Prostate gland (tissue), 2 donors: ENCODE results near the gene NTN1.

Experiments
- POLR2A ChIP-seq: fragments of 450-650 bp; IDR thresholded peaks from one replicate; pipeline ENCODE4 v1.6.1; 2016; ENCODE audit warnings: antibody characterized with exemption, mild to moderate bottlenecking
- POLR2AphosphoS5 ChIP-seq: sonication (generic); formaldehyde crosslinking; IDR thresholded peaks from one replicate; pipeline ENCODE4 v1.6.1; 2017; ENCODE audit warnings: antibody characterized with exemption
- TF ChIP-seq, protein P1 (sequence below), 4 experiments: fragments of 200-600 bp in 2 of 4; fragments of 450-650 bp in 2 of 4; sonication (generic) in 2 of 4; IDR thresholded peaks; 1 replicate in 3 of 4; 2 replicates in 1 of 4; pipeline ENCODE4 v1.5.1; 2016 to 2019; ENCODE audit warnings: antibody characterized with exemption in 4 of 4, mild to moderate bottlenecking in 2 of 4, moderate library complexity in 2 of 4

DNA sequence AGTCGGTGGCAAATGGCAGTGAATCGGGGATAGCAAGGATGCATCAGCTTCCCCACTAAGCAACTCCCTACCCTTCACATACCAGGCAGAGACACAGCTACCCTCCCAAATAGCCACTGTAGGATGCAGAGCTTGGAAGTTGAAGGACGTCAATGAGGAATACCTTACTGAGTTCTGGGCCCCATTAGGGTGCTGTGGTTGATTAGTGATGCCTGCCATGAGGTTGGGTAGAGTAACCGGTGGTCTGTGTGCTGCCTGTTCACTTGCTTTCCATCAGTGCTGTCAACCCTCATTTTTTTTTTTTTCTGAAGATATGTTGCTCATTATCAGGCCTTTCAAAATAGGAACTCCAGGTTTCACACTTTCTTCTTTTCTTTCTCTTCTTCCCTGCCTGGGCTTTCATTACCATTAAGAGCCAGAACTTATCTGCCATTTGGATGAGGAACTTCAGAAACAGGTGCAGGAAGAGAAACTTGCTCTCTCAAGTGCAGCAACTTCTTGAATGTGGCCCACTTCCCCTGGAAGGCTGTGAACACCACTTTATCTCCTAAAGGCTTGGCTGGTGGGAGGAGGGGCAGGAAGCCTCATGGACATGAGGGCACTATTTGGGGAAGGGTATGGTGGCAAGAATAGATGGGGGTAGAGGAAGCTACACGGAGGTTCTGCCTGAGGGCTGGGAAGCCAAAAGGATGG, 183.5 kb downstream of the NTN1 start:
- TF ChIP-seq, protein P1, sequence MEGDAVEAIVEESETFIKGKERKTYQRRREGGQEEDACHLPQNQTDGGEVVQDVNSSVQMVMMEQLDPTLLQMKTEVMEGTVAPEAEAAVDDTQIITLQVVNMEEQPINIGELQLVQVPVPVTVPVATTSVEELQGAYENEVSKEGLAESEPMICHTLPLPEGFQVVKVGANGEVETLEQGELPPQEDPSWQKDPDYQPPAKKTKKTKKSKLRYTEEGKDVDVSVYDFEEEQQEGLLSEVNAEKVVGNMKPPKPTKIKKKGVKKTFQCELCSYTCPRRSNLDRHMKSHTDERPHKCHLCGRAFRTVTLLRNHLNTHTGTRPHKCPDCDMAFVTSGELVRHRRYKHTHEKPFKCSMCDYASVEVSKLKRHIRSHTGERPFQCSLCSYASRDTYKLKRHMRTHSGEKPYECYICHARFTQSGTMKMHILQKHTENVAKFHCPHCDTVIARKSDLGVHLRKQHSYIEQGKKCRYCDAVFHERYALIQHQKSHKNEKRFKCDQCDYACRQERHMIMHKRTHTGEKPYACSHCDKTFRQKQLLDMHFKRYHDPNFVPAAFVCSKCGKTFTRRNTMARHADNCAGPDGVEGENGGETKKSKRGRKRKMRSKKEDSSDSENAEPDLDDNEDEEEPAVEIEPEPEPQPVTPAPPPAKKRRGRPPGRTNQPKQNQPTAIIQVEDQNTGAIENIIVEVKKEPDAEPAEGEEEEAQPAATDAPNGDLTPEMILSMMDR (IDR thresholded peaks at IDR 0.05) = no peak
- no peak for TF ChIP-seq POLR2AphosphoS5
- TF ChIP-seq POLR2A = no peak
